Activated CD4-positive, alpha-beta memory T cell treated with anti-CD3 and anti-CD28 coated beads for 36 hours (primary cell): Measurements from ENCODE around the gene PLEKHA7. TPM values are rescaled to one million over a fixed set of nuclear protein-coding genes. Genes with fewer than 3 reads are reported as not detected.

ENCODE experiments used
- CTCF ChIA-PET: fragments of 350-600 bp; sonication (Branson Sonifier 250); formaldehyde crosslinking; loops from one replicate; lab custom pipeline; 2021; ENCODE audit warnings: antibody characterized with exemption, inconsistent platforms; lab: Charles Lee
- POLR2A ChIA-PET: fragments of 350-600 bp; sonication (Branson Sonifier 250); formaldehyde crosslinking; loops from one replicate; lab custom pipeline; 2021; ENCODE audit warnings: antibody characterized with exemption; lab: Charles Lee
- DNase-seq: peaks from one replicate; pipeline ENCODE4 v3.0.0-alpha.2; 2020
- H3K27ac Mint-ChIP-seq: one replicate; pipeline ENCODE4 v1.8.0; 2021; ENCODE audit warnings: mixed read lengths
- H3K27me3 Mint-ChIP-seq: one replicate; pipeline ENCODE4 v1.8.0; 2021; ENCODE audit warnings: mixed read lengths
- H3K36me3 Mint-ChIP-seq: one replicate; pipeline ENCODE4 v1.8.0; 2021; ENCODE audit warnings: mixed read lengths
- H3K4me1 Mint-ChIP-seq: one replicate; pipeline ENCODE4 v1.8.0; 2021; ENCODE audit warnings: low read depth, mixed read lengths
- H3K4me3 Mint-ChIP-seq: one replicate; pipeline ENCODE4 v1.8.0; 2021; ENCODE audit warnings: mild to moderate bottlenecking, mixed read lengths
- H3K9me3 Mint-ChIP-seq: one replicate; pipeline ENCODE4 v1.8.0; 2021; ENCODE audit warnings: mixed read lengths
- intact Hi-C: fragments of 100-400 bp; cut with micrococcal nuclease; formaldehyde crosslinking; loops from one replicate; pipeline ENCODE4 v1.15.1; 2023
- total RNA-seq, 2 experiments: library from RNA; stranded (reverse); gene quantifications; one replicate each; pipeline ENCODE4 v1.2.3, GENCODE V29; 2021

PLEKHA7 gene
- total RNA-seq, 2 experiments from 2014 or later: 5.1 to 5.3 TPM

DNA sequence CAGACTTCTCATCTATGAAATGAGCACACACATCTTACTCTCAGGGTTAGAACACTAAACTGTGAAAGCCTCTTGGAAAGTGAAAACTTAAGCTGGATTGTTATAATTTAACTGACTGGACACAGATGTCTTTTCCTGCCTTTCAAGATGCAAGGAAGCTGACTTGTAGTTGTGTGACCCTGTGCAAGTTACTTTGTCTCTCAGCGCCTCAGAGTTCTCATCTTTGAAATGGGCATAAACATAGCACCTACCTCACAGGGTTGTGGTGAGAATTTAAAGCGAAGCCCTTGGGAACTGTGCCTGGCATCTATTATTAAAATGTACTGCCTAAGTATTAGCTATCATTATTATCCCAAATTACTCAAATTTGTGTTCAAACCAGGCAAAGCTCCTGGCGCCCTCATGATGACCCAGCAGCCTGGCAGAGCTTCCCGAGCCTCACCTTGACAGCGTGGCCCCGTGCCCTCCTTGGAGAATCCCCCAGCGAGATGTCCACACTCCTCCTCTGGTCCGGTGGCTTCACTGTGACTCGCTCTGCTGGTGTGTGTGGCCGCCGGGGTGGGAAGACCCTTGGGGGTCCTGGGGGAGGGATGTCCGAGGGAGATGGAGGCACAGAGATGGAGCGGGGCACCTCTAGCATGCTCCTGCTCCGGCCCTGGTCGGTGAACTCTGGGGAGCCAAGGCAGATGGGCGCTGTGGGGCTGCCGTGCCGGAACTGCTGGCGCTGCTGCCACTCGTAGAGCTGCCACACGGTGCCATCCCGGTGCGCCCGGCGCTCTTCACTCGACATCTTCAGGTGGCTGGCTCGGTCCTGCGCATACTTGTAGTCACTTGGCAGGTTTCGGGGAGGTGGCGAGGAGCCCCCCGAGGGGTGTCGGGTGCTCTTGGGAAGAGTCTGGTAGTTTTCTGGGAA is 197.6 kb downstream of the PLEKHA7 start:
- CTCF ChIA-PET: interaction anchor here (0.9 to 4.4 kb wide), 2 partner anchors 9 to 247 kb away, joined by 3 to 16 read pairs; no protein-coding TSS in a partner anchor
- Mint-ChIP-seq H3K36me3 (no peaks in the 10 kb centered on the region), H3K4me3 (no peak overlapping the region), H3K27ac (no peak overlapping the region), H3K27me3 (no peaks in the 10 kb centered on the region), H3K9me3 (no peaks in the 10 kb centered on the region), H3K4me1 (peaks cover 2% of the 10 kb centered on the region)
- POLR2A ChIA-PET: no interaction called here
- no peak for DNase-seq
- intact Hi-C loops: no loop called here

DNA sequence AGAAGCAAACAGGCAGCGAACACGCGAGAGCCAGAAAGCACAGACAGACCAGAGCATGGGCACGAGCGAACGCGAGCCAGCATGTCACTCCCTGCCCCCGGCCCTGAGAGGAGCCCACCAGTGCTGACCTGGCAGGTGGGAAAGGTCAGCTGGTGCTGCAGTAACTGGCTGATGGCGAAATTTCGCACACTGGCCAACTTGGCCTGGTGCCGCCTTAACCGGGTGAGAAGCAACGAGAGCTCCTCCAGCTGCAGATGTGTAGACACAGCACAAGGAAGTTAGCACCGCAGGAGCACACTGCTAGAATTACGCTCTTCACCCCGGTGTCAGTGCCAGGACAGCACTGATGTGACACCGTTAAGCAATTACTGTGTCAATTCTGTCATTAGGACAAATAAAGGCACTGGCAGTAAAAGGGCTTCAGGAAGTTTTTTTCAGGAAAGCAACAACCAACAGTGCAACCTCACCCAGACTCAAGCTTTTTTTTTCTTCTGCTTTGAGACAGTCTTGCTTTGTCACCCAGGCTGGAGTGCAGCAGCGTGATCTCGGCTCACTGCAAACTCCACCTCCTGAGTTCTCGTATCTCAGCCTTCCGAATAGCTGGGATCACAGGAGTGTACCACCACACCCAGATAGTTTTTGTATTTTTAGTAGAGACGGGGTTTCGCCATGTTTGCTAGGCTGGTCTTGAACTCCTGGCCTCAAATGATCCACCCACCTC is 199.0 kb downstream of the PLEKHA7 start:
- Mint-ChIP-seq H3K4me1 (no peaks in the 10 kb centered on the region), H3K27me3 (no peaks in the 10 kb centered on the region), H3K4me3 (no peak overlapping the region), H3K27ac (no peak overlapping the region), H3K9me3 (no peaks in the 10 kb centered on the region), H3K36me3 (no peaks in the 10 kb centered on the region)
- POLR2A ChIA-PET: no interaction called here
- DNase-seq: no peak
- CTCF ChIA-PET: interaction anchor here (4.4 kb wide), 1 partner anchor 248 kb away, joined by 16 read pairs; no protein-coding TSS in a partner anchor
- intact Hi-C loops: no loop called here

GRCh38 chr11:16814410-16815046 is 199.7 kb downstream of the PLEKHA7 start:
- Mint-ChIP-seq H3K27me3 (no peaks in the 10 kb centered on the region), H3K27ac (no peak overlapping the region), H3K36me3 (no peaks in the 10 kb centered on the region), H3K9me3 (no peaks in the 10 kb centered on the region), H3K4me3 (no peak overlapping the region), H3K4me1 (no peaks in the 10 kb centered on the region)
- ChIA-PET CTCF (interaction anchor here (1.2 to 4.4 kb wide), 2 partner anchors 28 to 249 kb away, joined by 5 to 16 read pairs; no protein-coding TSS in a partner anchor), POLR2A (no interaction called here)
- DNase-seq: no peak
- intact Hi-C loops: no loop called here

- ChIA-PET POLR2A (no interaction called here), CTCF (interaction anchor here (0.9 kb wide), 2 partner anchors 24 to 27 kb away, joined by 3 read pairs; no protein-coding TSS in a partner anchor)
- intact Hi-C loops: no loop called here
- Mint-ChIP-seq H3K4me1 (no peaks in the 10 kb centered on the region), H3K27ac (no peak overlapping the region), H3K4me3 (no peak overlapping the region), H3K9me3 (no peaks in the 10 kb centered on the region), H3K27me3 (no peaks in the 10 kb centered on the region), H3K36me3 (no peaks in the 10 kb centered on the region)
- DNase-seq: no peak
Measured at GRCh38 chr11:16813126-16813525, 201.1 kb downstream of the PLEKHA7 start.

- ChIA-PET POLR2A (no interaction called here), CTCF (interaction anchor here (0.9 to 1.0 kb wide), 2 partner anchors 26 to 251 kb away, joined by 3 read pairs; no protein-coding TSS in a partner anchor)
- no peak overlapping the region for H3K4me3 Mint-ChIP-seq
- H3K27me3 Mint-ChIP-seq: no peaks in the 10 kb centered on the region
- DNase-seq: no peak
- no peaks in the 10 kb centered on the region for H3K36me3 Mint-ChIP-seq
- no peak overlapping the region for H3K27ac Mint-ChIP-seq
- H3K4me1 Mint-ChIP-seq: peaks cover 2% of the 10 kb centered on the region
- intact Hi-C loops: no loop called here
- H3K9me3 Mint-ChIP-seq: no peaks in the 10 kb centered on the region
Measured at GRCh38 chr11:16812274-16812673, 201.9 kb downstream of the PLEKHA7 start.

DNA sequence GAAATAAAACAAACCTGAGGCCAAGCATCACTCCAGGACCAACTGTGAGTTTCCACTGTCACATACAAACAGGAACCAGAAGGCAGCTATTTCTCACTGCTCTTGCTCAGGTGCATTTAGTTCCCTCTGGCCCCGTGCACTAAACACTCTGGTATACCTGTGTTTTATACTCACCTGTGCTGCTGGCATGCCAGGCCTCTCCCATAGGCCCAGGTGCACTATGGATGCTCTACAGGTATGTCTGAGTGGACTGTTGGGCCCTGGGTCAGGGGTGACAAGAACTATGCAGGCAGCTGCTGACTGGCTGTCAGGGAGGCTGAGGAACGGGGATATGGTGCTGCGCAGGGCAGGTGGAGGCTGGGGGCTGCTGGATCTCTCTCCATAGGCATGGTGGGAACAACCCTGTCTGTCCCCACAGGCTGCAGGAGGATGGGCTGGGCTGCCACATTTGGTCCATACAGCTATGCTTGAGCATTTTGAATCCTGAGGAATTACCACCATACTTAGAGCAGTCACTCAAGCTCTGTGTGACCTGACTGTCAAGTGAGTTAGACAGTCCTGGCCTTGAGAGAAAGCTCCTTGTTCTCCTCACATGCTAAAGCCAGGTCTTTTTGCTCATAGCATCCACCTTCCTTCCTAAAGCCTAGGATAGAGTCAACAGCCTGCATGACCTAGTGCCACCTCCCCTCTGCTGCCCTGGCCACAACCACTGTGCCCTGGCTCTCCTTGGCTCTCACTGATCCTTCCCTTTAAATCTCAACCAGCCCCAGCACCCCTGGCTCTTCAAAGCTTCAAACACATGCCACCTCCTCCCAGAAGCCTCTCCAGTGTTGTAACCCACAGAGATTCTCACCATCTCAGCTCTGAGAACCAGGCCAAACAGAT is 202.8 kb downstream of the PLEKHA7 start:
- peaks cover 2% of the 10 kb centered on the region for H3K4me1 Mint-ChIP-seq

GRCh38 chr11:16809886-16810668 is 204.1 kb downstream of the PLEKHA7 start:
- Mint-ChIP-seq H3K9me3 (no peaks in the 10 kb centered on the region), H3K27me3 (no peaks in the 10 kb centered on the region), H3K4me3 (no peak overlapping the region), H3K27ac (no peak overlapping the region), H3K36me3 (no peaks in the 10 kb centered on the region), H3K4me1 (peaks cover 2% of the 10 kb centered on the region)
- no peak for DNase-seq
- intact Hi-C loops: no loop called here
- POLR2A ChIA-PET: no interaction called here
- CTCF ChIA-PET: interaction anchor here (1.2 to 3.9 kb wide), 3 partner anchors 11 to 253 kb away, joined by 3 to 25 read pairs (median 5); no protein-coding TSS in a partner anchor

More for the DNA sequence above, 202.8 kb downstream of the PLEKHA7 start:
- no peak overlapping the region for H3K4me3 Mint-ChIP-seq
- no peaks in the 10 kb centered on the region for H3K9me3 Mint-ChIP-seq
- intact Hi-C loops: no loop called here
- no peak for DNase-seq
- ChIA-PET POLR2A (no interaction called here), CTCF (interaction anchor here (1.0 to 3.9 kb wide), 4 partner anchors 9 to 252 kb away, joined by 3 to 25 read pairs (median 4); no protein-coding TSS in a partner anchor)
- no peaks in the 10 kb centered on the region for H3K36me3 Mint-ChIP-seq
- no peak overlapping the region for H3K27ac Mint-ChIP-seq
- no peaks in the 10 kb centered on the region for H3K27me3 Mint-ChIP-seq

DNA sequence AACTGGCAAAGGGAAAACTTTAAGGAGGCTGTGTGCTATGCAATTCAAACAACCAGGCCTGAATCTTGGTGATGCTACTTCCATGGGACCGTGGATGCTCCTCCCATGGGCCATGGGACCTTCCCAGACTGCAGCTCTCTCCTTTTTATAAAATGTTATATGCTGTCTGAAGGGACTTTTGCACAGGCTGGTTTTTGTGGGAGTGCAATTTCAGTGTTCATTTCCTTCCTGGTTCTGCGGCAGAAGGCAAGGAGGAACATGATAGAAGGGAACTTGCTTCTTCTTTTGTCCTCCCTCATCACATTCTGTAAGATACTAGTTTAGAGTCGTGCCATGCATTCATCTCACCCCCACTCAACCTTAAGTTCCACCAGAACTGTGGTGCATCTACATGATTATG is 206.9 kb downstream of the PLEKHA7 start:
- Mint-ChIP-seq H3K27me3 (no peaks in the 10 kb centered on the region), H3K4me3 (no peak overlapping the region), H3K4me1 (peaks cover 2% of the 10 kb centered on the region), H3K27ac (no peak overlapping the region), H3K9me3 (no peaks in the 10 kb centered on the region), H3K36me3 (no peaks in the 10 kb centered on the region)
- intact Hi-C loops: no loop called here
- ChIA-PET POLR2A (no interaction called here), CTCF (interaction anchor here (2.8 to 3.6 kb wide), 2 partner anchors 13 to 19 kb away, joined by 8 to 13 read pairs; no protein-coding TSS in a partner anchor)
- DNase-seq: no peak

GRCh38 chr11:16806791-16807190 is 207.4 kb downstream of the PLEKHA7 start:
- intact Hi-C loops: no loop called here
- Mint-ChIP-seq H3K9me3 (no peaks in the 10 kb centered on the region), H3K36me3 (no peaks in the 10 kb centered on the region), H3K4me1 (peaks cover 2% of the 10 kb centered on the region), H3K27me3 (no peaks in the 10 kb centered on the region), H3K4me3 (no peak overlapping the region), H3K27ac (no peak overlapping the region)
- no peak for DNase-seq
- POLR2A ChIA-PET: no interaction called here
- CTCF ChIA-PET: interaction anchor here (0.8 to 3.6 kb wide), 3 partner anchors 13 to 22 kb away, joined by 4 to 13 read pairs (median 8); no protein-coding TSS in a partner anchor

GRCh38 chr11:16805938-16806337 is 208.3 kb downstream of the PLEKHA7 start:
- no peaks in the 10 kb centered on the region for H3K36me3 Mint-ChIP-seq
- DNase-seq: no peak
- intact Hi-C loops: no loop called here
- ChIA-PET CTCF (interaction anchor here (0.8 to 3.6 kb wide), 4 partner anchors 14 to 22 kb away, joined by 3 to 13 read pairs (median 6); no protein-coding TSS in a partner anchor), POLR2A (no interaction called here)
- no peak overlapping the region for H3K27ac Mint-ChIP-seq
- H3K27me3 Mint-ChIP-seq: no peaks in the 10 kb centered on the region
- H3K4me1 Mint-ChIP-seq: peaks cover 2% of the 10 kb centered on the region
- H3K9me3 Mint-ChIP-seq: no peaks in the 10 kb centered on the region
- H3K4me3 Mint-ChIP-seq: no peak overlapping the region
